AG09319 (cell line): Measurements from ENCODE around the gene SLC35F6.

Experiments used
- DNase-seq: peaks from one replicate; pipeline ENCODE4 v3.0.0-alpha.2; 2010; ENCODE audit warnings: low read depth; ENCODE audit errors: extremely low read depth
- TF ChIP-seq, protein P1 (sequence below): IDR thresholded peaks from 2 replicates; pipeline ENCODE4 v1.5.1; 2011; ENCODE audit warnings: low read depth, mild to moderate bottlenecking, inconsistent platforms, low read length, moderate library complexity

The SLC35F6 gene

DNA sequence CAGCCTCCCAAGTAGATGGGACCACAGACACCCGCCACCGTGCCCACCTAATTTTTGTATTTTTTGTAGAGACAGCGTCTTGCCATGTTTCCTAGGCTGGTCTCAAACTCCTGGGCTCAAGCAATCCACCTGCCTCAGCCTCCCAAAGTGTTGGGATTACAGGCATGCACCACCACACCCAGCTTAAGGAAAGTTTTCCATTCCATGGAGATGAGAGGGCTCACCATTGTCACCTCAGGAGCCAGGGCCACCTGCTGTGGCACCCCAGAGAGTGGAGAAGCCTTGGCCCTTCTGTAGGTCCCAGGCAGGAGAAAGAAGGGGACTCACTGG lies 4.6 kb downstream of the SLC35F6 start:
- TF ChIP-seq, protein P1, sequence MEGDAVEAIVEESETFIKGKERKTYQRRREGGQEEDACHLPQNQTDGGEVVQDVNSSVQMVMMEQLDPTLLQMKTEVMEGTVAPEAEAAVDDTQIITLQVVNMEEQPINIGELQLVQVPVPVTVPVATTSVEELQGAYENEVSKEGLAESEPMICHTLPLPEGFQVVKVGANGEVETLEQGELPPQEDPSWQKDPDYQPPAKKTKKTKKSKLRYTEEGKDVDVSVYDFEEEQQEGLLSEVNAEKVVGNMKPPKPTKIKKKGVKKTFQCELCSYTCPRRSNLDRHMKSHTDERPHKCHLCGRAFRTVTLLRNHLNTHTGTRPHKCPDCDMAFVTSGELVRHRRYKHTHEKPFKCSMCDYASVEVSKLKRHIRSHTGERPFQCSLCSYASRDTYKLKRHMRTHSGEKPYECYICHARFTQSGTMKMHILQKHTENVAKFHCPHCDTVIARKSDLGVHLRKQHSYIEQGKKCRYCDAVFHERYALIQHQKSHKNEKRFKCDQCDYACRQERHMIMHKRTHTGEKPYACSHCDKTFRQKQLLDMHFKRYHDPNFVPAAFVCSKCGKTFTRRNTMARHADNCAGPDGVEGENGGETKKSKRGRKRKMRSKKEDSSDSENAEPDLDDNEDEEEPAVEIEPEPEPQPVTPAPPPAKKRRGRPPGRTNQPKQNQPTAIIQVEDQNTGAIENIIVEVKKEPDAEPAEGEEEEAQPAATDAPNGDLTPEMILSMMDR: no peak
- DNase-seq: no peak

DNA sequence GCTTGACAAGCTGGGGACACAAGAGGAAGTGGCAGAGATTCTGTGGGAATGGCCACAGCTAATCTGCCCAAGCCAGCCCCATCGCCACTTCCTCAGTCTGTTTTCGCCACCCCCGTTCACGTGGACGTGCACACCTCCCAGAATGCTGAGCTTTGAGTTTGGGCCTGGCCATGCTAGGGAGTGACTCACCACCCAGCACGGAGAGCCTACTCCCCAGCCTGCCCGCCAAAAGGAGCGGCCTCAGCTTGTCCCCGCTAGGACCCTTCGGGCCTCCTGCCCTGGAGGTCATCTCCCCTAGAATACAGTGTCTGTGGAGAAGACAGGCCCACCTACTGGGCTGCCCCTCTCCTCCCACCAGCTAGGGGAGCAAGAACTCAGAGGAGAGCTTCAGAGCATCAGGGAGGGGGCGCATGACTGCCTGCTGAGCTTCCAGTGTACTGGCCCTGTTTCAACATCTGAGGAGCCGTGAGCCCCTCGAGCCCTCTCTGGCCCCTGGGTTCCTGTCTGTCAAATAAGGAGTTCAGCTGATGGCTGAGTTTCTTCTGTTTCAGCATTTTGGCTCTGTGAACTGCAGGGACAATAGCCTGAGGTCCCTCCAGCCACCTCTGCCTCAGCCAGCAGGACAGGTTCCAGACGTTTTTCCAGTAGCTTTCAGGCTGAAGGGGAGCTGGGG lies 5.1 kb downstream of the SLC35F6 start:
- no peak for DNase-seq
- TF ChIP-seq, protein P1: no peak; the same call in 1 of the 2 replicates

DNA sequence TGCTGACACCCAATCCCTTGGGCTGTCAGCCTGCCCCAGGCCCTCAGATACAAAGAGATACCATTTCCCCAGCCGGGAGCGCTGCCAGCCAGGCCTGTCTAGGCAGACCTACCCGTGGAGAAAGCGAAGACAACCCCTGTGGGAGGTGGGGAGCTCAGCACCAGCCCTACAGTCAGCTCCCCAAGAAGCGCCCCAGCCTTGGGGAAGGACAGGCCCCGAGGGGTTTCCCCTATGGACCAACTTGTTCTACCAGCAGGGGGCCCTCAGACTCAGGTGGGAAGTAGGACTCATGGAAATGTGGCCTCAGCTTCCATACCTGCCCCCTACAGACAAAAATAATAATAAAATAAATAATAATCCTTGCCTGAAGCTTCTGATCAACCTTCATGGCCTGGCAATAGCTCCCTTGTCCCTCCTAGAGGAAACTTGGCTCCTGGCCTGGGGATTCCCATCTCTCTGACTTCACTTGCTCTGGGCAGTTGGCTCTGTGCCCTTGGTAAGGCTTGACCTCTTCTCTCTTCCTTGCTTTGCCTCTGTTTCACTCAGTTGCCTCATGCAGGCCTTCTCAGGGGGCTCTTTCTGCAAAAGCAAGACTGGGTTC lies 7.0 kb downstream of the SLC35F6 start:
- TF ChIP-seq, protein P1: peak; percentile 33
- DNase-seq: peak; percentile 87

DNA sequence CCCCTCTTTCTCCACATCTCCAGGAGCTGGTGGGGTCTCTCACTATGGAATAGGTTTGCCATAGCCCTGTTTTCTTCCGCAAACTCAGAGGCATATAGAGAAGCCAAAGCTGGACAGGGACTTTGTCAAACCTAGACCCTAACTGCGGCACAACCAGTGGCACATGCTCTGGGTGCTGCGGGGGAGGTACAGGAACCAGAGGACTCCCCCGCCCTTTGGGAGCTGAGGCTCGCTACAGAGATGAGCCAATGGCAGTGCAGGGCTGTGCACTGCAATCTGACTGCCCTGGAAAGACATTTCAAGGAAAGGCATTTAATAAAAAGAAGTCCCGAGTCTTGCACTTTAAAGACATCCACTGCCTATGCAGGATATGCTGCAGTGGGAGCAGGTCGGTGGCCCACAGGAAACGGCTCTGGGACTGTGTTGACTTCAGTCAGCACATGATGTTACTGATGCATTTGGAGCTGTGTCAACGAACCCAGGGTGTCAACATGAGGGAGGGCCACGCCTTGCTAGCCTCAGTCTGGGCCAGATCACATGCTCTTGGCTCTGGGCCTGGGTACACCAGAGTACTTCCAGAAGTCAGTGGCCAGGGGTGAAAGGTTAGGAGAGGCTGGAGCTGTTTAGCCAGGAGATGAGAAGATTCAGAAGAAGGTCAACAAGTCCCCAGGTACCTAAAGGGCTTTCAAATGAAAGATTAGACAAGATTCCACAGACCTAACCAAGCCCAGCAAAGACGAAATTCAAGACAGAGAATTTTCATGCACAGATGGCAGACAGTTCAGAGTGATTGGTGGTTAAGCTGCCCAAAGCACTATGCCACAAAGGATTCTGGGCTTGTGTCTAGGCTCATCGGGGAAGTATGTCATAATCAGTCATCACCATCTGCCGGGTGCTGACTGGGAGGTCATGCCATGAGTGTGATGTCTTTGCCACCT lies 8.2 kb downstream of the SLC35F6 start:
- DNase-seq: peak; percentile 64
- TF ChIP-seq, protein P1: no peak

DNA sequence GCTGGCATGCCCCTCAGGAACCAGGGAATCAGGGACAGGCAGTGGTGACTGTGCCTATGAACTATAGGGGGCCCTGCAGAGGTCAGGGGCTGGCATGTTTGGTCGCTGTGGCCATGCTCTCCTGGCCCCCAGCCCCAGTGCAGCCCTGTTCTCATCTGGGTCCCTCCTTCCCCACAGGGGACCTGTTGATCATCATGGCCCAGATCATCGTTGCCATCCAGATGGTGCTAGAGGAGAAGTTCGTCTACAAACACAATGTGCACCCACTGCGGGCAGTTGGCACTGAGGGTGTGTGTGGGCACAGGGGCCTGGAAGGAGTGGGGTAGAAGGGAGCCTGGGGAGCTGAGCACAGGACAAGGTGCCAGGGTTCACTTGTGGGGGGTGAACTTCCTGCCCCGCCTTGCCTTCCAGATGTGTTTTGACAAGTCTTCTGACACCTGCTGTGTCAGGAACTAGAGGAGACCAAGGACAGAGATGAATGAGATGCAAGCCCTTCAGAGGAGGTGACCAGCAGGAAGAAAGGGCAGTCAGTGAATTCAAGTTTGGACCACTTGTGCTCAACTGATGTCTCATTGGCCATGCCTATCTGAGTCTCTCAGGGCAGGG lies 12.2 kb downstream of the SLC35F6 start:
- DNase-seq: no peak
- TF ChIP-seq, protein P1: no peak

DNA sequence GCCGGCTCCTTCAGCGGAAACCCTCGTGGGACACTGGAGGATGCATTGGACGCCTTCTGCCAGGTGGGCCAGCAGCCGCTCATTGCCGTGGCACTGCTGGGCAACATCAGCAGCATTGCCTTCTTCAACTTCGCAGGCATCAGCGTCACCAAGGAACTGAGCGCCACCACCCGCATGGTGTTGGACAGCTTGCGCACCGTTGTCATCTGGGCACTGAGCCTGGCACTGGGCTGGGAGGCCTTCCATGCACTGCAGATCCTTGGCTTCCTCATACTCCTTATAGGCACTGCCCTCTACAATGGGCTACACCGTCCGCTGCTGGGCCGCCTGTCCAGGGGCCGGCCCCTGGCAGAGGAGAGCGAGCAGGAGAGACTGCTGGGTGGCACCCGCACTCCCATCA lies 14.0 kb downstream of the SLC35F6 start:
- TF ChIP-seq, protein P1: no peak

More for the DNA sequence above, 14.0 kb downstream of the SLC35F6 start:
- no peak for DNase-seq
